ENCODE data around the gene FBLN2. TPM values are rescaled to one million over a fixed set of nuclear protein-coding genes. Genes with fewer than 3 reads are reported as not detected.

FBLN2 gene
- polyA plus RNA-seq, 1 of the 3 experiments (the other 2 are of a cell fraction), result 5.2 TPM

- TF ChIP-seq, protein P1, sequence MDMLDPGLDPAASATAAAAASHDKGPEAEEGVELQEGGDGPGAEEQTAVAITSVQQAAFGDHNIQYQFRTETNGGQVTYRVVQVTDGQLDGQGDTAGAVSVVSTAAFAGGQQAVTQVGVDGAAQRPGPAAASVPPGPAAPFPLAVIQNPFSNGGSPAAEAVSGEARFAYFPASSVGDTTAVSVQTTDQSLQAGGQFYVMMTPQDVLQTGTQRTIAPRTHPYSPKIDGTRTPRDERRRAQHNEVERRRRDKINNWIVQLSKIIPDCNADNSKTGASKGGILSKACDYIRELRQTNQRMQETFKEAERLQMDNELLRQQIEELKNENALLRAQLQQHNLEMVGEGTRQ (IDR thresholded peaks at IDR 0.05; ENCODE audit: borderline replicate concordance, low read depth, low read length), result no peak
These were observed 42.1 kb downstream of the FBLN2 start (continued) for GRCh38 chr3:13590841-13591520.

DNA sequence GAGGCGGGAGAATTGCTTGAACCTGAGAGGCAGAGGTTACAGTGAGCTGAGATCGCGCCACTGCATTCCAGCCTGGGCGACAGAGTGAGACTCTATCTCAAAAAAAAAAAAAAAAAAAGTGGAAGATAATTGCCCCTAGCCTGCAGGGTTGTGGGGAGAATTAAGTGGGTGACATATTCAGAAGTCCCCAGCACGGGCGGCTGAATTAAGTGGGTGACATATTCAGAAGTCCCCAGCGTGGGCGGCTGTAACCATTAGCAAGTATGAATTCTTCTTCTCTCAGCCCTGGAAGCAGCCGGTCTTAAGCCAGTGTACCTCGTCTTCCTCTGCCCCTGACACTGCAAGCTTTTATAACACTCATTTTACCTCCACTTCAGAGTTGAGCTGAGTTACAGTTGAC, 44.7 kb downstream of the FBLN2 start:
- H3K9ac ChIP-seq, result no peak overlapping the region
- H3F3A ChIP-seq (replicated peaks; ENCODE audit: insufficient read depth), result no peaks in the 10 kb centered on the region
- H3K9me2 ChIP-seq, result no peaks in the 10 kb centered on the region
- H3K4me1 ChIP-seq (ENCODE audit: control insufficient read depth in 1 of 2, insufficient read depth in 2 of 2, low read depth in 1 of 2, low read length in 1 of 2), result peaks cover 0 to 4% of the 10 kb centered on the region in 2 experiments; a peak in 1 of 4 replicates
- no peak overlapping the region for H3K27ac ChIP-seq (ENCODE audit: low read depth in 2 of 2, low read length in 1 of 2)
- no peaks in the 10 kb centered on the region for H3K79me2 ChIP-seq (ENCODE audit: insufficient read depth)
- TF ChIP-seq USF1 (IDR thresholded peaks at IDR 0.05; ENCODE audit: borderline replicate concordance, low read depth), result no peak
- TF ChIP-seq, protein P2, sequence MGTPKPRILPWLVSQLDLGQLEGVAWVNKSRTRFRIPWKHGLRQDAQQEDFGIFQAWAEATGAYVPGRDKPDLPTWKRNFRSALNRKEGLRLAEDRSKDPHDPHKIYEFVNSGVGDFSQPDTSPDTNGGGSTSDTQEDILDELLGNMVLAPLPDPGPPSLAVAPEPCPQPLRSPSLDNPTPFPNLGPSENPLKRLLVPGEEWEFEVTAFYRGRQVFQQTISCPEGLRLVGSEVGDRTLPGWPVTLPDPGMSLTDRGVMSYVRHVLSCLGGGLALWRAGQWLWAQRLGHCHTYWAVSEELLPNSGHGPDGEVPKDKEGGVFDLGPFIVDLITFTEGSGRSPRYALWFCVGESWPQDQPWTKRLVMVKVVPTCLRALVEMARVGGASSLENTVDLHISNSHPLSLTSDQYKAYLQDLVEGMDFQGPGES (IDR thresholded peaks at IDR 0.05; ENCODE audit: low read depth, low read length), result no peak
- TF ChIP-seq POLR2AphosphoS5 (IDR thresholded peaks at IDR 0.05; ENCODE audit: low read depth, low read length), result no peak
- TF ChIP-seq RAD21 (IDR thresholded peaks at IDR 0.05; ENCODE audit: low read length), result no peak
- no peak for TF ChIP-seq NRF1 (IDR thresholded peaks at IDR 0.05; ENCODE audit: low read depth, low read length)
- TF ChIP-seq YY1 (IDR thresholded peaks at IDR 0.05; ENCODE audit: low read depth), result no peak
- no peak for TF ChIP-seq GATA2 (CRISPR knock-in tag; IDR thresholded peaks at IDR 0.05)
- TF ChIP-seq RFX5 (IDR thresholded peaks at IDR 0.05; ENCODE audit: low read length), result no peak
- DNase-seq, result no peak
- ChIA-PET POLR2A (no interaction called here), CTCF (interaction anchor here (1.3 to 1.7 kb wide), 2 partner anchors 16 to 55 kb away, joined by 3 to 8 read pairs; no protein-coding TSS in a partner anchor)
- H3K4me3 ChIP-seq (ENCODE audit: low read depth in 2 of 2, low read length in 1 of 2), result no peak overlapping the region
- H3K9me3 ChIP-seq, result no peaks in the 10 kb centered on the region
- no peak overlapping the region for H3K4me2 ChIP-seq
- H3K27me3 ChIP-seq (ENCODE audit: insufficient read depth), result no peaks in the 10 kb centered on the region
- 84% methylated on average over 10 of the region's 10 CpGs for WGBS (ENCODE audit: low lambda C conversion rate)
- no peaks in the 10 kb centered on the region for H4K20me1 ChIP-seq (ENCODE audit: insufficient read depth)
- H3K36me3 ChIP-seq (replicated peaks in 1 of 2; ENCODE audit: control insufficient read depth in 1 of 2, insufficient read depth in 2 of 2, low read length in 1 of 2), result no peaks in the 10 kb centered on the region
- no peak overlapping the region for H2AFZ ChIP-seq (ENCODE audit: low read depth)

DNA sequence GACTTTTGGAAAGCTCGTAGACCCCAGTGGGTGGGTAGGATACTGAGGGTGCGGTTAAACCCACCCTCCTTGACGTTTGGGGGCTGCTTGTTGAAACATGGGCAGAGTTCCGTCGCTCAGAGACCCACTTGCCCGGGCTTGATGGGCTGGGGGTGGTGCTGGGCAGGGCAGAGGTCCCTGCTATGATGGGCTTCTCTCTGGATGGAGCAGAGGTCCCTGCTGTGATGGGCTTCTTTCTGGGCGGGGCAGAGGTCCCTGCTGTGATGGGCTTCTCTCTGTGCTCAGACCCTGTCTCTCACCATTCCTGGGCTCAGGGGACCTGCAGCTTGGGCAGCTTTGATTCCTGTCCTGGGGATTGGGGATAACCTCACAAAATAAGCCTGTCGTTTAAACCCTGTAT, 45.2 kb downstream of the FBLN2 start:
- Histone ChIP-seq H3K4me2 (no peak overlapping the region), H3K4me1 (ENCODE audit: control insufficient read depth in 1 of 2, insufficient read depth in 2 of 2, low read depth in 1 of 2, low read length in 1 of 2) (peaks cover 0 to 6% of the 10 kb centered on the region in 2 experiments; a peak in 1 of 4 replicates), H3K4me3 (ENCODE audit: low read depth in 2 of 2, low read length in 1 of 2) (no peak overlapping the region), H4K20me1 (ENCODE audit: insufficient read depth) (no peaks in the 10 kb centered on the region), H3K27ac (ENCODE audit: low read depth in 2 of 2, low read length in 1 of 2) (no peak overlapping the region), H3K9ac (no peak overlapping the region), H3F3A (replicated peaks; ENCODE audit: insufficient read depth) (no peaks in the 10 kb centered on the region), H3K9me3 (no peaks in the 10 kb centered on the region), H3K27me3 (ENCODE audit: insufficient read depth) (no peaks in the 10 kb centered on the region), H3K9me2 (no peaks in the 10 kb centered on the region), H3K79me2 (ENCODE audit: insufficient read depth) (no peaks in the 10 kb centered on the region), H3K36me3 (replicated peaks in 1 of 2; ENCODE audit: control insufficient read depth in 1 of 2, insufficient read depth in 2 of 2, low read length in 1 of 2) (no peaks in the 10 kb centered on the region), H2AFZ (ENCODE audit: low read depth) (no peak overlapping the region)
- 57% methylated on average over 8 of the region's 8 CpGs for WGBS (ENCODE audit: low lambda C conversion rate)
- TF ChIP-seq MXI1 (IDR thresholded peaks at IDR 0.05; ENCODE audit: low read depth, low read length) (no peak), GABPA (IDR thresholded peaks at IDR 0.05; ENCODE audit: low read depth) (no peak), RFX5 (IDR thresholded peaks at IDR 0.05; ENCODE audit: low read length) (no peak), EP300 (IDR thresholded peaks at IDR 0.05; ENCODE audit: borderline replicate concordance in 1 of 2, low read depth in 1 of 2, low read length in 1 of 2) (no peak), REST (IDR thresholded peaks at IDR 0.05; ENCODE audit: low read depth, low read length) (no peak), SIN3A (IDR thresholded peaks at IDR 0.05; ENCODE audit: borderline replicate concordance, low read depth, low read length) (no peak), GATA2 (CRISPR knock-in tag; IDR thresholded peaks at IDR 0.05) (no peak), FOXJ3 (CRISPR knock-in tag; IDR thresholded peaks at IDR 0.05) (no peak), TCF12 (IDR thresholded peaks at IDR 0.05) (no peak), JUND (IDR thresholded peaks at IDR 0.05) (no peak), TAF1 (IDR thresholded peaks at IDR 0.05; ENCODE audit: borderline replicate concordance, low read depth, low read length) (no peak), RXRA (IDR thresholded peaks at IDR 0.05; ENCODE audit: borderline replicate concordance, low read depth) (no peak)
- POLR2A ChIA-PET, result interaction anchor here (0.6 kb wide), 1 partner anchor 584 kb away, joined by 3 read pairs; the partner anchor contains the start of genes LSM3 and XPC
- CTCF ChIA-PET, result interaction anchor here (0.7 to 1.7 kb wide), 4 partner anchors 13 to 54 kb away, joined by 3 to 8 read pairs (median 3); no protein-coding TSS in a partner anchor
- no peak for DNase-seq

Data from SK-N-SH (cell line).